HepG2 (cell line): ENCODE data around the gene PLOD3. TPM values are rescaled to one million over a fixed set of nuclear protein-coding genes. Genes with fewer than 3 reads are reported as not detected.

ENCODE experiments used
- ARID4A ChIP-seq: sonication (generic); formaldehyde crosslinking; IDR thresholded peaks from 2 replicates; pipeline ENCODE4 v1.5.0; 2020; ENCODE audit warnings: mild to moderate bottlenecking, missing genetic modification reagents, borderline replicate concordance
- CENPT ChIP-seq: sonication (generic); formaldehyde crosslinking; IDR thresholded peaks from 2 replicates; pipeline ENCODE4 v1.8.0; 2022; ENCODE audit warnings: low read depth, mild to moderate bottlenecking, moderate library complexity, missing genetic modification reagents
- FOXO4 ChIP-seq: sonication (generic); formaldehyde crosslinking; conservative IDR thresholded peaks from 2 replicates; pipeline ENCODE4 v1.8.1; 2023; ENCODE audit warnings: missing genetic modification reagents
- IRX3 ChIP-seq: sonication (generic); formaldehyde crosslinking; IDR thresholded peaks from 2 replicates; pipeline ENCODE4 v1.8.1; 2023; ENCODE audit warnings: mild to moderate bottlenecking, low read depth, missing genetic modification reagents, borderline replicate concordance
- KDM2A ChIP-seq: sonication (generic); formaldehyde crosslinking; IDR thresholded peaks from 2 replicates; pipeline ENCODE4 v1.4.0; 2020; ENCODE audit warnings: low read depth, missing genetic modification reagents, borderline replicate concordance
- KLF15 ChIP-seq: sonication (generic); formaldehyde crosslinking; IDR thresholded peaks from 2 replicates; pipeline ENCODE4 v1.8.1; 2023; ENCODE audit warnings: borderline replicate concordance, mild to moderate bottlenecking, inconsistent platforms, missing genetic modification reagents, mixed read lengths
- MTERF4 ChIP-seq: sonication (generic); formaldehyde crosslinking; IDR thresholded peaks from 2 replicates; pipeline ENCODE4 v1.8.0; 2023; ENCODE audit warnings: mild to moderate bottlenecking, missing genetic modification reagents
- ZBTB39 ChIP-seq: sonication (generic); formaldehyde crosslinking; IDR thresholded peaks from 2 replicates; pipeline ENCODE4 v1.5.0; 2020; ENCODE audit warnings: missing genetic modification reagents
- ZBTB8A ChIP-seq: sonication (generic); formaldehyde crosslinking; IDR thresholded peaks from 2 replicates; pipeline ENCODE4 v1.4.0; 2020; ENCODE audit warnings: mild to moderate bottlenecking, low read depth, missing genetic modification reagents, borderline replicate concordance
- ZFP1 ChIP-seq: IDR thresholded peaks from 2 replicates; pipeline ENCODE4 v1.6.1; 2016
- ZNF180 ChIP-seq: sonication (generic); formaldehyde crosslinking; IDR thresholded peaks from 2 replicates; pipeline ENCODE4 v1.4.0; 2020; ENCODE audit warnings: low read depth, missing genetic modification reagents, borderline replicate concordance
- ZNF773 ChIP-seq: sonication (generic); formaldehyde crosslinking; IDR thresholded peaks from 2 replicates; pipeline ENCODE4 v1.4.0; 2020; ENCODE audit warnings: missing genetic modification reagents, borderline replicate concordance
- polyA plus RNA-seq, 8 experiments: library from polyadenylated mRNA; depleted of rRNA in 3 of 8; stranded (reverse) in 7 of 8; unstranded in 1 of 8; fragments of >200 nt; fragmentation: Illumina TruSeq in 4 of 8; extraction: Trizol in 4 of 8; gene quantifications; 2 replicates each; pipeline versions ENCODE4 v1.2.1 to v1.2.3, GENCODE V29; 2011 to 2016; ENCODE audit warnings: low read depth in 4 of 8, missing spikeins in 1 of 8, mixed read lengths in 1 of 8; ENCODE audit not compliant: insufficient read depth in 1 of 8
- total RNA-seq, 5 experiments: library from RNA; depleted of rRNA; stranded (reverse); fragments of >200 nt; fragmentation: Illumina TruSeq; extraction: Trizol; gene quantifications; 2 replicates each; pipeline ENCODE4 v1.2.3, GENCODE V29; 2016; ENCODE audit warnings: low read depth in 1 of 5
- TF ChIP-seq, protein P1 (sequence below): sonication (generic); formaldehyde crosslinking; IDR thresholded peaks from 2 replicates; pipeline ENCODE4 v1.5.1; 2020; ENCODE audit warnings: mild to moderate bottlenecking, missing genetic modification reagents
- TF ChIP-seq, protein P2 (sequence below), 2 experiments: fragments of 450-650 bp in 1 of 2; sonication (generic) in 1 of 2; formaldehyde crosslinking; IDR thresholded peaks; 2 replicates each; pipeline versions ENCODE4 v1.5.0 to v1.8.0; 2020 to 2022; ENCODE audit warnings: mild to moderate bottlenecking in 1 of 2, missing genetic modification reagents in 1 of 2

Gene PLOD3
- total and polyA plus RNA-seq, 2 of the 13 experiments (the other 11 are each of a cell fraction or from before 2014, with no cell fraction given) = 65.8 to 67.4 TPM

DNA sequence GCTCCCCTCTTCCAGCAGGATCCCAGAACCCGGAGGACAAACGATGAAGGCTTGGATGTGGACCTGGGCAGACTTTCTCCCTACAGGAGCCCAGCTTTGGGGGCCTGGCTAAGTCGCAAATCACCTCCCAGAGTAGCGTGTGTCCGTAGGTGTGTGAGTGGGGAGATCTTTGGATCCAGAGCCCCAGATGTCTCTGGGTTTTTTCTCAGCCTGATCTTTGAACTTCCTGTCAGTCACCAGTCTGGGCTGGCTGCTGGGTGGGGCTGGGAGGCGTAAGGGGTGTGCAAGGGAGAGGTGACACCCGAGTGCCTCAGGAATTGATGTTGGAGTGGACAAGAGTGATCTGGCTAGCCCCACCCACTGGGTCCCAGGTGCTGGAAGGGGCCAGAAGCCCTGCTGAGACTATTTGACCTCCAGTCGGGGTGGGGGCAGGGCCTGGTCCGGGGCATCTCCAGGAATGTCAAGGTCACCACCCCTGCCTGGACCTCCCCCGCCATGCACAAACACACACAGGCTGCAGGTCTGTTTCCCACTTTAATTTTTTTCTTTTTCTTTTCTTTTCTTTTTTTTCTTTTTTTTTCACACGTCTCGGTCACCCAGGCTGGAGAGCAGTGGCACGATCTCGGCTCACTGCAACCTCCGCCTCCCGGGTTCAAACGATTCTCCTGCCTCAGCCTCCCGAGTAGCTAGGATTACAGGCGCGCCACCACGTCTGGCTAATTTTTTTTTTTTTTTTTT is 16.4 kb downstream of the PLOD3 start, which contains the start of gene MOGAT3 (continued):
- TF ChIP-seq ARID4A (CRISPR knock-in tag) = peak; percentile 69
- TF ChIP-seq CENPT (CRISPR knock-in tag) = no peak
- TF ChIP-seq ZBTB39 (CRISPR knock-in tag) = no peak
- TF ChIP-seq ZNF180 (CRISPR knock-in tag) = no peak
- TF ChIP-seq, protein P1, sequence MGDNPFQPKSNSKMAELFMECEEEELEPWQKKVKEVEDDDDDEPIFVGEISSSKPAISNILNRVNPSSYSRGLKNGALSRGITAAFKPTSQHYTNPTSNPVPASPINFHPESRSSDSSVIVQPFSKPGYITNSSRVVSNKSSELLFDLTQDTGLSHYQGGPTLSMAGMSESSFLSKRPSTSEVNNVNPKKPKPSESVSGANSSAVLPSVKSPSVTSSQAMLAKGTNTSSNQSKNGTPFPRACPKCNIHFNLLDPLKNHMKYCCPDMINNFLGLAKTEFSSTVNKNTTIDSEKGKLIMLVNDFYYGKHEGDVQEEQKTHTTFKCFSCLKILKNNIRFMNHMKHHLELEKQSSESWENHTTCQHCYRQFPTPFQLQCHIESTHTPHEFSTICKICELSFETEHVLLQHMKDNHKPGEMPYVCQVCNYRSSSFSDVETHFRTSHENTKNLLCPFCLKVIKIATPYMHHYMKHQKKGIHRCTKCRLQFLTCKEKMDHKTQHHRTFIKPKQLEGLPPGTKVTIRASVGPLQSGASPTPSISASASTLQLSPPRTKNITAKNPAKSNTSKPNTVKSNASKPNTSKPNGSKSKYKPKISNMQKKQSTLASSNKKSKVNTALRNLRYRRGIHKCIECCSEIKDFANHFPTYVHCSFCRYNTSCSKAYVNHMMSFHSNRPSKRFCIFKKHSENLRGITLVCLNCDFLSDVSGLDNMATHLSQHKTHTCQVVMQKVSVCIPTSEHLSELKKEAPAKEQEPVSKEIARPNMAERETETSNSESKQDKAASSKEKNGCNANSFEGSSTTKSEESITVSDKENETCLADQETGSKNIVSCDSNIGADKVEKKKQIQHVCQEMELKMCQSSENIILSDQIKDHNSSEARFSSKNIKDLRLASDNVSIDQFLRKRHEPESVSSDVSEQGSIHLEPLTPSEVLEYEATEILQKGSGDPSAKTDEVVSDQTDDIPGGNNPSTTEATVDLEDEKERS (CRISPR knock-in tag) = no peak; the same call in none of the 2 replicates
- TF ChIP-seq KLF15 (CRISPR knock-in tag) = no peak; the same call in 1 of the 2 replicates
- TF ChIP-seq IRX3 (CRISPR knock-in tag) = no peak
- TF ChIP-seq KDM2A (CRISPR knock-in tag) = peak; percentile 38; the same call in 1 of the 2 replicates
- no peak for TF ChIP-seq ZNF773 (CRISPR knock-in tag)
- no peak for TF ChIP-seq MTERF4 (CRISPR knock-in tag)
- TF ChIP-seq ZFP1 (CRISPR knock-in tag) = no peak; the same call in 1 of the 2 replicates
- no peak for TF ChIP-seq ZBTB8A (CRISPR knock-in tag)
- TF ChIP-seq FOXO4 (CRISPR knock-in tag) = no peak
- TF ChIP-seq, protein P2, sequence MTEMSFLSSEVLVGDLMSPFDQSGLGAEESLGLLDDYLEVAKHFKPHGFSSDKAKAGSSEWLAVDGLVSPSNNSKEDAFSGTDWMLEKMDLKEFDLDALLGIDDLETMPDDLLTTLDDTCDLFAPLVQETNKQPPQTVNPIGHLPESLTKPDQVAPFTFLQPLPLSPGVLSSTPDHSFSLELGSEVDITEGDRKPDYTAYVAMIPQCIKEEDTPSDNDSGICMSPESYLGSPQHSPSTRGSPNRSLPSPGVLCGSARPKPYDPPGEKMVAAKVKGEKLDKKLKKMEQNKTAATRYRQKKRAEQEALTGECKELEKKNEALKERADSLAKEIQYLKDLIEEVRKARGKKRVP (CRISPR knock-in tag; IDR thresholded peaks at IDR 0.05) = peak in 1 of 2 experiments; percentile 75; a peak in 2 of 4 replicates
